Measurements from ENCODE around the gene UVRAG.

Gene UVRAG

DNA sequence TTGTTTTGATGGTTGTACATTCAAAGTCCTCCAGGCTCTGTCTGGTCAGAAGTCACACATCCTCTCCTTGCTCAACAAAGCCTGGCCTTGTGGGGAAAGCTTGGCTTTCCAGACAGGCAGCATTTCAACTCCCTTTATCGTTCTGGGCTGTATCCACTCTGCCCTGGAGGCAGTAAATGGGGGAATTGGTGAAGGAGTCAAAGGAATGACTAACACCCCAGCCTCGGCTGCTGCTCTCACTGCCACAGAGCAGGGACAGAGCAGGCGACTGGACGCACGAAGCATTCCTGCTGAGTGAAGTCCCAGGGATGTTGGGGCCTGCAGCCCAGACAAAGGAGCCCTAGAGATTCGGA, 338.5 kb downstream of the UVRAG start:
- DNase-seq, result no peak

GRCh38 chr11:76155500-76156227, 340.7 kb downstream of the UVRAG start:
- no peak for DNase-seq

DNA sequence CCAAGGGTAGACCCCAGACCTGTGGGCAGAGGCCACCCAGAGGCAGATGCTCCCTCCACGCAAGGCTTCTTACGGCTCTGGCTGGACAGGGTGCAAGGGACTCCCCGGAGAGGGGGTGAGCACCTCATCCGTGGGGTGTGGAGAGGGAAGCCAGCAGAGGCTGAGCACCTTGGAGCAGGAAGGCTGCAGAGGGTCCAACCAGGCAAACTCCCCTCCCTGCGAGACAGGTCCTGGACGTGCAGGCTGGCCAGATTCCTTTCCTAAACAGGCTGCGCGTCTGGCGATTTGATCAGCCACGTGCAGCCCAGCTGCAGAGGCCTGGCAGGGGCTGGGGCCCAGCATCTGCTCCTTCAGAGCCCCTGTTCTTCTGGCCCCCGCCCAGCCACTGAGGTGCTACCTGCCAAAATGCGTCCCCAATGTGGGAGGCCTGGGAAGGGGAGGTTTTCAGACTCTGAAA, 342.0 kb downstream of the UVRAG start:
- DNase-seq, result no peak

GRCh38 chr11:76157891-76158290, 342.9 kb downstream of the UVRAG start:
- no peak for DNase-seq

GRCh38 chr11:76158394-76159302, 343.6 kb downstream of the UVRAG start:
- DNase-seq, result no peak

- DNase-seq, result no peak
These were observed 344.4 kb downstream of the UVRAG start for GRCh38 chr11:76159303-76159937.

DNA sequence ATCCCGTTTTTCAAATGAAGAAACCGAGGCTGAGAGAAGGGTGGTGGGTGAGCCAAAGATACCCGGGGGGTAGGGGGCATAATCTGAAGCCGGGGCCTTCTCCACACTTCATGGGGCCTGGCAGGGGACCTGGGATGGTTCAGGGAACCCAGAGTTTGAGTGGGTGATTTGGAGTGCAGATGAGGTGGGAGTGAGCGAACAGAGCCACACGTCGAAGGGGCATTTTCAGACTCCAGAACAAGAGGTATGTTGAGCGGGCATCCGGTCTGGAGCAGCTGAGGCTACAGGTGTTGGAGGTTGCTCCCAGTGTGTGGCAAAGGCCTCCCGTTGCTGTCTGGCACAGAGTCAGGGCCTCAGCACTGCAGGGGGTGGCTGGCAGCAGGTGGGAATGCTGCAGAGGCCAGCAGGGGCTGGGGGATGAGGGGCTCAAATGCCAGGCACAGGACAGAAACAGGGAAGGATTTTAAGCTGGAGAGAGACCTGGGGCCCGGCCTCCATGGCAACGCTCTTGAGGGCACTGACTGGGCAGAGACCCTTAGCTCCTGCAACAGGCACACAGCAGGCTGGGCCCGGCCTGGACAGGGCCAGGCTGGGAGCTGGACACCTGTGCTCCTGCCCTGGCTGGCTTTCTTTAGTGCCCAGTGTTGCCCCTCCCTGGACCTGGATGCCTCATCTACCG, 345.1 kb downstream of the UVRAG start:
- DNase-seq, result no peak

DNA sequence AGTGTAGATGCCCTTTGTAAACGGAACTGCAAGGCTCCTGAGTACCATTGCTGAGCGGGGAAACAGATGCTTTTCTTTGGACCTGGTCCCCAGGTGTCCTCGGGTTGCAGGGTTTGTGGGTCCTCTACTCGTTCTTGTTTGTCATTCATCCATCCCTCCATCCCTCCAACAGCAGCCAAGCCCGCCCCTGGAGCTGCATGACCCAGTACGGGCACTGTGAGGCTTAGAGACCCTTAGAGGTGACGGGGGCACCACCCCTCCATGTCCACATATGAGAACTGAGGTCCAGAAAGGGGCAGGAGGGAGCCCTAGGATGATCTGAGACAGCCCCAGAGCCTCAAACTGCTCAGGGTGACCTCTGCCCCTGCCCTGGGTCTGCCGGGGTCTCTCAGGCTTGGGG, 345.8 kb downstream of the UVRAG start:
- DNase-seq, result no peak

GRCh38 chr11:76161261-76161961, 346.4 kb downstream of the UVRAG start:
- DNase-seq, result peak; percentile 55

DNA sequence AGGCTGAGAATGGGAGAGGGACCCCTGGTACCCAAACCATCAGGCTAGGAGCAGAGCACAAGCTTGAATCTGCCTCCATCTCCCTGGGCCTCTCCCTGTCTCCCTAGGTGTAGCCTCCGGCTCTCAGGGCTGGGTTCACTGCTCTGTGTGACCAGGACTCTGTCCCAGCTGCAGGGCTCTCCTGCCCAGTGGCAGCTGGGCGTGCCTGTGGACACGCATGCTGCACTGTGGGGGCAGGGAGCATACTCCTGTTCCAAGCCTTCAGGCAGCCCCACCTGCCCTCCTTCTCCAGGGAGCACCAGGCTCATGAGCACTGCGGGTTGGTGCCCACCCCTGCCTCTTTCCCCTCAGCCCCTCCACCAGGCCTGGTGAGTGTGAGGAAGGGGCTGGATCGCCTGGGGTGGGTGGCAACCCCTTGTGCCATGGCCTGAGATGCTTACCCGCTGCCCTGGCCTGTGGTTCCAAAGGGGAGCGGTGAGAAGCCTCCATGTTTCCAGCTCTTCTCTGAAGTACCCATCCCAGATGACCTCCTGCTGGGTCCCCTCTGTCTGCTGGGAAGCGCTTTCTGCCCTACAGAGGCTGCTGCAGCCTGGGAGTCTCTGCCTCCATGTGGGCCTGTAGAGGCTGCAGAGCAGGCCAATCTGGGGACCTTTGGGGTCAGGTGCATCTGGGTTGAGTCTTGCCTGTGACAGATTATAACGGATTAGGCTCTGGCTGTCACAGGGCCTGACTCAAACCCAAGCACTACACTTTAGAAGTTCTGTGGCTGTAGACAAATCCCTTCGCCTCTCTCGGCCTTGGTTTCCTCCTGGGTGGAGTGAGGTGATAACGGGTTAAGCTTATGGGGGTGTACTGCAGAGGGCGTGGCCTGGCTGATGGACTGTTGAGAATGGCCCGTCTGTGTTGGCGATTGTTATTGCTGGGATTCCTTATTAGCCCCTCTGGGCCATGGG, 347.6 kb downstream of the UVRAG start:
- DNase-seq, result no peak

- no peak for DNase-seq
These were observed 348.4 kb downstream of the UVRAG start for GRCh38 chr11:76163289-76163880.

DNA sequence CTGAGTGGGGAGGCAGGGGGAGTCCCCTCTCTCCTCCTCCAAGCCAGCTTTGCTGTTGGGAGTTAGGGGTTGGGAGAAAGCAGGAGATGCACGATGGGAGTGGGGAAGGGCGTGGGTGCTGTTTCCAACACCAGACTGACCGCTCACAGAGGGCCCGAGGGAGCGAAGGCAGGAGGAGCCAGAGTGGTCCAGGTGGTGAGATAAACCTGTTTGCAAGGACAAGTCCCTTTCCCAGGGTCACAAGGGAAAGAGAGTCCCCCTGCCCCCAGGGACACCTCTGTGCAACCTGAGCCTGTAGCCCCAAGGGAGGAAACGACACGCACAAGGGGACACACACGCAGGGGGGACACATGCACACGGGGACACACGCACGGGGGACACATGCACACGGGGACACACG, 349.1 kb downstream of the UVRAG start:
- DNase-seq, result no peak

DNA sequence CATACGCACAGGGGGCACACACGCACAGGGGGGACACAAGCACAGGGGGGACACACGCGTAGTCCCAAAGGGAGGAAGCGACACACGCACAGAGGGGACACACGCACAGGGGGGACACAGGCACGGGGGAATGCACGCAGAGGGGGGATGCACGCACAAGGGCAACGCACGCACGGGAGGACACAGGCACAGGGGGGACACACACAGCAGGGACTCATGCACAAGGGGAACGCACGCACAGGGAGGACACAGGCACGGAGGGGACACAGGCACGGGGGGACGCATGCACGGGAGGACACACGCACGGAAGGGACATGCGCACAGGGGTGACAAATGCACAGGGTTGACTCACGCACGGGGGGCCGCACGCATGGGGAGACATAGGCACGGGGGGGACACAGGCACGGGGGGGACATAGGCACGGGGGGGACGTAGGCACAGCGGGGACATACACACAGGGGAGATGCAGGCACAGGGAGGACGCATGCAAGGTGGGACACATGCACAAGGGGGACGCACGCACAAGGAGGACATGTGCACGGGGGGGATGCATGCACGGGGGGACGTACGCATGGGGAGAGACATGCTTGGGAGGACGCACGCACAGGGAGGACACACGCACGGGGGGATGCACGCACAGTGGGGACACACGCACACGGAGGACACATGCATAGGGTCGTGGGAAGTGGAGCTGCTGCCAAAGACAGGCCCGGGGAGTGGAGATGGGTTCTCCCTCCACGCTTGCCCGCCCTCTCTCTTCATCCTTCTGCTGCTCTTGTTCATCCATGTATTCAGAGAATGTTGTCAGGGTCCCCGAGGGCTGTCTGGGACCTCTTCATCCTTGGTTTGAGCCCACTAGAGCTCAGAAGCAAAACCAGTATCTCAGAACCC, 350.1 kb downstream of the UVRAG start:
- DNase-seq, result no peak

DNA sequence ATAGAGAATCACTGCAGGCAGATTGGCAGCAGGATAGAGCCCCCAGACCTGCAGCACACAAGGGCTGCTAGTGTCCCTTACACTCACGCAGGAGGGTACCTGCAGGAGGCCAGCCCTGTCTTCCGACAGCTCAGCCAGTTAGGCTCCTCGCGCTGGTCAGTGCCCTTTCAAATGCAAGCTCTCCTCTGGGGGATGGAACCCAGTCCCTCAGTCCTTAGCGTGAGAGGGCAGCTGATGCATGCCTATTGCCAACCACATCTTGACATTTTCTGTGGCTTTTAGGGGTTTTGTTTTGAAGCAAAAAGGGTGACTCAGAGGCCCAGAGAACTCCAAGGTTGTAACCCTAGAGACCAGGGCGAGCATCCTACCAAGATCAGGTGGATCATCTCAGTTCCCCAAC, 351.3 kb downstream of the UVRAG start:
- DNase-seq, result no peak

GRCh38 chr11:76167590-76167989, 352.6 kb downstream of the UVRAG start:
- DNase-seq, result peak; percentile 23

GRCh38 chr11:76169473-76169896, 354.5 kb downstream of the UVRAG start:
- no peak for DNase-seq

DNA sequence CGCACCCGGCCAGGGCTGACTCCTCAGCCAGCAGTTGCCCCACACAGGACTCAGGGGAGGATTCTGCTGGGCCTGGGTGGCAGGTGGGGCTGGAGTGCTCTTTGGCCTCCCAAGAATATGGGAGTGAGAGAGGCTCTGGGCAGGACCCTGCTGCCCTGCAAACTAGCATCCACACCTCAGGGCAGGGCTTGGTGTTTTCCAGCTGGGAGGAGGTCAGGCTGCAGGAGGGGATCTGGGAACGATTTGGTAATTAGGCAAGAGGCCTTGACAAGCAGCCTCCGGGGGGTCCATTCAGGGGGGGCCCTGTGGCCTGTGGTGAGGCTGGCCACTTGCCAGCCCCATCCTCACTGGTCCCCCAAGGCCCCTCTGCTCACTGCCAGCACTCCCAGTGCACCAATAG, 355.5 kb downstream of the UVRAG start:
- DNase-seq, result no peak

DNA sequence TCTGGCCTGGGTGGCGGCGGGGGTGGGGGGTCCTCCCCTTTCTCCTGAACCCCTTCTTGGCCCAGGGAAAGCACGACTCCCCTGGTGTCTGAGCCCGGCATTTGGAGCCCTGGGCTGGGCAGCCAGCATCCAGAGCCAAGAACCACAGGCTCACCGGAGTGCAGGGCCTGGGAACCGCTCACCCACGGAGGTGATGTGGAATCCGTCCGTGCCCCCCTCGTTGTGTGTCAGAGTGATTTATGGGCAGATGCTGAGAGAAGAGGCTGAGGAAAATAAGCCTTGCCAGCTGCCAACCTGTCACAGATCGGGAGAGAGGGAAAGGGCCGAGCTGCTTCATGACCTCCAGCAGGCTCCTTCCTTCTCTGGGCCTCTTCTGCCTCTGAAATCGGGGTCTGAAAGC, 357.6 kb downstream of the UVRAG start:
- peak; percentile 59 for DNase-seq

- DNase-seq, result no peak
These were observed 358.7 kb downstream of the UVRAG start for GRCh38 chr11:76173663-76174062.

DNA sequence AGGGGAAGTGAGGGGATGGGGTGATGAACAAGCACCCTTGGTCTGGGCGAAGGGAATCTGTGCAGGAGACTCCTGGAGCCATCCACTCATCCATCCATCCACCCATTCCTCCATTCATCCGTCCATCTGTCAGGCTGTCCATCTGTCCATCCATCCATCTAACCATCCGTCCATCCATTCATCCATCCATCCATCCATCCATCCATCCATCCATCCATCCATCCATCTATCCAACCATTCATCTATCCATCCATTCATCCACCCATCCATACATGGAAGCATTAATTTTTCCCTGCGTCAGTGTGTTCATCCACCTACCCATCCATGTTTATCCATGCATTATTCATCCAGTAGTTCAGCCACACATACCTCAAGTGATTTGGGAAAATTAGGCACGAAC, 359.3 kb downstream of the UVRAG start:
- no peak for DNase-seq
